VCaP (cell line): ENCODE measurements around the gene FAM181A.

Experiments used
- H3K27ac ChIP-seq: fragments of 450-650 bp; 2 replicates; pipeline ENCODE4 v1.5.1; 2017
- CTCF ChIP-seq: fragments of 450-650 bp; conservative IDR thresholded peaks from 2 replicates; pipeline ENCODE4 v1.5.1; 2017; ENCODE audit warnings: mild to moderate bottlenecking, moderate library complexity

Gene FAM181A

GRCh38 chr14:93962701-93963601 lies 35.8 kb downstream of the FAM181A start:
- H3K27ac ChIP-seq, result no peak overlapping the region
- no peak for TF ChIP-seq CTCF

GRCh38 chr14:93963692-93964091 lies 36.5 kb downstream of the FAM181A start:
- TF ChIP-seq CTCF, result no peak
- no peak overlapping the region for H3K27ac ChIP-seq

GRCh38 chr14:93964281-93964680 lies 37.1 kb downstream of the FAM181A start:
- H3K27ac ChIP-seq, result no peak overlapping the region
- no peak for TF ChIP-seq CTCF

DNA sequence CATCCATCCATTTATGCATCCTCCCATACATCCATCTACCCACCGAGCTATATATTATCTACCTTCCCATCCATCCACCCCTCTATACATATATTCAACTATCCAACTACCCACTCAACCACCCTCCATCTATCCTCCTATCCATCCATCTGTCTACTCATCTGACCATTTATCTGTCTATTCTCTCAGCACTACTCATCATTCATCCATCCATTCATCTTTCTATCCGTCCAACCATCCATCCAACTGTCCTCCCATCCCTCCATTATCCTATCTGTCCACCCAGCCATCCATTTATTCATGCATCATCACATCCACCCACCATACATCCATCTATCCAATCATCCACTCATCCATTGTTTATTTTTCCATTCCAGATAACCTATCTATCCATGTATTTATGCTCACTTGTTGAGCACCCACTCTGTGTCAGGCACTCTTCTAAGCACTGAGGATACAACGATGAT lies 37.7 kb downstream of the FAM181A start:
- no peak for TF ChIP-seq CTCF
- no peak overlapping the region for H3K27ac ChIP-seq

DNA sequence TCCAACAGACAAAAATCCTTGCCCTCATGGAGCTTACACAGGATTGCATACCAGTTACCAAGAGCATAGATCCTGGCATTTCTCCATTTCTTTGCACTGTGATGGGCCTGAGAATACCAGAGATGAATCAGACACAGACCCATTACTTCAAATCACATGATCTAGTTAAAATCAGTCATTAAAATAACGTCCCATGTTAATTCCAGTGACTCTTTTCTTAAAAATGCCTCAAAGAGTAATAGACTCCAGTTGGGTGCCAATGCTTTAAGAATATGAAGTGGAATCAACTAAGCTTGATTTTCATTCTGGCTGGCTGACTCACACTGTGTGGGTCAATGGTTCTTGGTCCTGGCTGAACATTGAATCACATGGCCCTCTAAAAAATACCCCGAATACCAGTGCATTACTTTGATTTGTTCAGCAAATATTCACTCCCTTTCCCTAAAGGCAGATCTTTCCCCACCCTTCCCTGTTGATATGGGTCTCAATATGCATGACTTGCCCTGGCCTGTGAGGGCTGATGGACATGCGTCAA lies 38.2 kb downstream of the FAM181A start:
- H3K27ac ChIP-seq, result no peak overlapping the region
- no peak for TF ChIP-seq CTCF

GRCh38 chr14:93965946-93966474 lies 38.9 kb downstream of the FAM181A start:
- TF ChIP-seq CTCF, result no peak
- H3K27ac ChIP-seq, result no peak overlapping the region

- TF ChIP-seq CTCF, result no peak
- H3K27ac ChIP-seq, result no peak overlapping the region
These were observed 40.6 kb downstream of the FAM181A start for GRCh38 chr14:93967637-93968250.
